Right lobe of liver (tissue), 6 donors: ENCODE data around the gene AMOTL2. TPM values are rescaled to one million over a fixed set of nuclear protein-coding genes. Genes with fewer than 3 reads are reported as not detected.

Experiments
- ATAC-seq, 4 donors: fragments of 200-7000 bp; cut with Tn5 transposase; one replicate each; pipeline ENCODE4 v1.9.1; 2020; ENCODE audit warnings: mild to moderate bottlenecking in 4 of 4, moderate library complexity in 4 of 4
- DNase-seq, 3 donors: peaks; one replicate each; pipeline ENCODE4 v3.0.0-alpha.2; 2020
- H3K27ac ChIP-seq, 3 donors: fragments of 200-600 bp; one replicate each; pipeline ENCODE4 v1.8.0; 2022
- H3K27me3 ChIP-seq, 2 donors: fragments of 200-600 bp; one replicate each; pipeline ENCODE4 v1.8.0; 2022
- H3K36me3 ChIP-seq, 4 donors: fragments of 200-600 bp; sonication (generic) in 1 of 4; one replicate each; pipeline versions ENCODE4 v1.5.1 to v1.8.0; 2017 to 2022; ENCODE audit warnings: control low read depth in 1 of 4
- H3K4me1 ChIP-seq, 4 donors: fragments of 200-600 bp; sonication (generic) in 1 of 4; one replicate each; pipeline versions ENCODE4 v1.5.1 to v1.8.0; 2017 to 2022; ENCODE audit warnings: control low read depth in 1 of 4
- H3K4me3 ChIP-seq, 3 donors: fragments of 200-600 bp; one replicate each; pipeline ENCODE4 v1.8.0; 2022
- H3K9me3 ChIP-seq, 4 donors: fragments of 200-600 bp; sonication (generic) in 1 of 4; one replicate each; pipeline versions ENCODE4 v1.5.1 to v1.8.0; 2017 to 2022; ENCODE audit warnings: control low read depth in 1 of 4
- CTCF ChIP-seq, 4 donors: fragments of 200-600 bp in 3 of 4; fragments of 450-650 bp in 1 of 4; IDR thresholded peaks; one replicate each; pipeline versions ENCODE4 v1.5.1 to v1.8.0; 2016 to 2022; ENCODE audit warnings: antibody characterized with exemption in 4 of 4, mild to moderate bottlenecking in 2 of 4
- POLR2A ChIP-seq: fragments of 450-650 bp; IDR thresholded peaks from one replicate; pipeline ENCODE4 v1.6.1; 2017; ENCODE audit warnings: antibody characterized with exemption, mild to moderate bottlenecking
- WGBS: methylation state at CpG from one replicate; pipeline ENCODE4 v1.1.6; 2018; ENCODE audit warnings: low coverage, low lambda C conversion rate; ENCODE audit not compliant: insufficient coverage; ENCODE audit errors: missing lambda C conversion rate; 5-methylcytosine and 5-hydroxymethylcytosine counted together
- intact Hi-C, 2 donors: fragments of 100-400 bp; cut with DNase I; formaldehyde crosslinking; loops; one replicate each; pipeline versions ENCODE4 v1.11.2 to v1.14.1; 2022
- total RNA-seq, 6 experiments: library from RNA; depleted of rRNA in 2 of 6; stranded (reverse); fragments of >200 nt in 2 of 6; fragmentation: NEBNext Ultra II Directional in 3 of 6; extraction: Animal tissue kit (Norgen Biotek cat#: 25700) in 3 of 6; gene quantifications; one replicate each; pipeline versions ENCODE4 v1.1.0 to v1.2.4, GENCODE V29; 2016 to 2023
- donor health status: DM: no; HTN: yes; CAD: no.
- donor health status: DM: no; HTN: no; CAD: no.
- donor health status: DM: no; HTN: no; CAD: no.
- donor health status: DM: no; HTN: yes; CAD: no.
- donor health status: DM: no; HTN: yes; CAD: no.

The AMOTL2 gene
- total RNA-seq, 6 experiments from 2014 or later = 18.0 to 33.3 (median 21.8) TPM

- intact Hi-C loops = no loop called here
- no peak for TF ChIP-seq CTCF (IDR thresholded peaks at IDR 0.05)
- TF ChIP-seq POLR2A = no peak
- H3K4me3 ChIP-seq = no peak overlapping the region
- H3K4me1 ChIP-seq = no peaks in the 10 kb centered on the region
- WGBS = 88% methylated on average over 1 of the region's 1 CpG
- ATAC-seq = no peak
- no peaks in the 10 kb centered on the region for H3K36me3 ChIP-seq
- H3K27ac ChIP-seq = no peak overlapping the region
- no peaks in the 10 kb centered on the region for H3K27me3 ChIP-seq
- H3K9me3 ChIP-seq = no peaks in the 10 kb centered on the region
- no peak for DNase-seq
Measured at GRCh38 chr3:134340982-134341365, 33.3 kb downstream of the AMOTL2 start.

GRCh38 chr3:134340362-134340981 is 33.8 kb downstream of the AMOTL2 start:
- DNase-seq = no peak
- no peak overlapping the region for H3K27ac ChIP-seq
- H3K4me3 ChIP-seq = no peak overlapping the region
- intact Hi-C loops = no loop called here
- no peaks in the 10 kb centered on the region for H3K27me3 ChIP-seq
- WGBS = 67% methylated on average over 1 of the region's 1 CpG
- H3K4me1 ChIP-seq = no peaks in the 10 kb centered on the region
- TF ChIP-seq POLR2A = no peak
- no peak for TF ChIP-seq CTCF (IDR thresholded peaks at IDR 0.05)
- H3K9me3 ChIP-seq = no peaks in the 10 kb centered on the region
- H3K36me3 ChIP-seq = no peaks in the 10 kb centered on the region
- ATAC-seq = no peak

GRCh38 chr3:134339913-134340312 is 34.3 kb downstream of the AMOTL2 start:
- ATAC-seq (no peak), DNase-seq (no peak)
- Histone ChIP-seq H3K4me3 (no peak overlapping the region), H3K4me1 (no peaks in the 10 kb centered on the region), H3K9me3 (no peaks in the 10 kb centered on the region), H3K27ac (no peak overlapping the region), H3K27me3 (no peaks in the 10 kb centered on the region), H3K36me3 (no peaks in the 10 kb centered on the region)
- TF ChIP-seq POLR2A (no peak), CTCF (IDR thresholded peaks at IDR 0.05) (no peak)
- 90% methylated on average over 5 of the region's 5 CpGs for WGBS
- intact Hi-C loops = no loop called here

- intact Hi-C loops = no loop called here
- WGBS = 90% methylated on average over 2 of the region's 9 CpGs
- DNase-seq = no peak
Measured at GRCh38 chr3:134339331-134339730, 34.9 kb downstream of the AMOTL2 start.

More at GRCh38 chr3:134339331-134339730, 34.9 kb downstream of the AMOTL2 start:
- no peak for ATAC-seq
- H3K4me1 ChIP-seq = no peaks in the 10 kb centered on the region
- TF ChIP-seq CTCF (IDR thresholded peaks at IDR 0.05) = no peak
- TF ChIP-seq POLR2A = no peak
- no peak overlapping the region for H3K27ac ChIP-seq
- H3K9me3 ChIP-seq = no peaks in the 10 kb centered on the region
- H3K27me3 ChIP-seq = no peaks in the 10 kb centered on the region
- no peaks in the 10 kb centered on the region for H3K36me3 ChIP-seq
- H3K4me3 ChIP-seq = no peak overlapping the region
